ENCODE results near the gene SYT13. TPM values are rescaled to one million over a fixed set of nuclear protein-coding genes. Genes with fewer than 3 reads are reported as not detected.

The SYT13 gene
- total RNA-seq, 3 donors from 2014 or later = 7.5 to 28.6 (median 22.7) TPM

DNA sequence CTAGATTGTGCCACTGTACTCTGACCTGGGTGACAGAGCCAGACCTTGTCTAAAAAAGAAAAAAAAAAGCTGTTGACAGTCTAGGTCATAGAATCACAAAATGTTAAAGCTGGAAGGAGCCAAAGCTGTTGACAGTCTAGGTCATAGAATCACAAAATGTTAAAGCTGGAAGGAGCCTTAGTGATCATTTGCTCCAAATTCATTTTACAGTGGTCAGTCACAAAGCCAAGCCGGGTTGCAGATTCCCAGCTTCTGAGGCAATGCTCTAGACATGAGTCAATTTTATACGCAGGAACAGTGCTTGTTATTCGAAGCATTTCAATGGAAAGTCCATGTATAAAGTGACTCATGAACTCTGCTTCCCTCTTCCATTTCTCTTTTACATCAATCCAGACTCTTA, 47.4 kb downstream of the SYT13 start:
- Histone ChIP-seq H3K36me3 (ENCODE audit: low read depth) (no peaks in the 10 kb centered on the region), H3K9me3 (no peaks in the 10 kb centered on the region), H3K4me1 (ENCODE audit: low read depth) (no peaks in the 10 kb centered on the region), H3K4me3 (no peak overlapping the region)
- peak; percentile 21 for ATAC-seq
- intact Hi-C loops (cut with DNase I, micrococcal nuclease) = no loop called here
- no peak for DNase-seq
- TF ChIP-seq, protein P1, sequence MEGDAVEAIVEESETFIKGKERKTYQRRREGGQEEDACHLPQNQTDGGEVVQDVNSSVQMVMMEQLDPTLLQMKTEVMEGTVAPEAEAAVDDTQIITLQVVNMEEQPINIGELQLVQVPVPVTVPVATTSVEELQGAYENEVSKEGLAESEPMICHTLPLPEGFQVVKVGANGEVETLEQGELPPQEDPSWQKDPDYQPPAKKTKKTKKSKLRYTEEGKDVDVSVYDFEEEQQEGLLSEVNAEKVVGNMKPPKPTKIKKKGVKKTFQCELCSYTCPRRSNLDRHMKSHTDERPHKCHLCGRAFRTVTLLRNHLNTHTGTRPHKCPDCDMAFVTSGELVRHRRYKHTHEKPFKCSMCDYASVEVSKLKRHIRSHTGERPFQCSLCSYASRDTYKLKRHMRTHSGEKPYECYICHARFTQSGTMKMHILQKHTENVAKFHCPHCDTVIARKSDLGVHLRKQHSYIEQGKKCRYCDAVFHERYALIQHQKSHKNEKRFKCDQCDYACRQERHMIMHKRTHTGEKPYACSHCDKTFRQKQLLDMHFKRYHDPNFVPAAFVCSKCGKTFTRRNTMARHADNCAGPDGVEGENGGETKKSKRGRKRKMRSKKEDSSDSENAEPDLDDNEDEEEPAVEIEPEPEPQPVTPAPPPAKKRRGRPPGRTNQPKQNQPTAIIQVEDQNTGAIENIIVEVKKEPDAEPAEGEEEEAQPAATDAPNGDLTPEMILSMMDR (IDR thresholded peaks at IDR 0.05) = no peak

DNA sequence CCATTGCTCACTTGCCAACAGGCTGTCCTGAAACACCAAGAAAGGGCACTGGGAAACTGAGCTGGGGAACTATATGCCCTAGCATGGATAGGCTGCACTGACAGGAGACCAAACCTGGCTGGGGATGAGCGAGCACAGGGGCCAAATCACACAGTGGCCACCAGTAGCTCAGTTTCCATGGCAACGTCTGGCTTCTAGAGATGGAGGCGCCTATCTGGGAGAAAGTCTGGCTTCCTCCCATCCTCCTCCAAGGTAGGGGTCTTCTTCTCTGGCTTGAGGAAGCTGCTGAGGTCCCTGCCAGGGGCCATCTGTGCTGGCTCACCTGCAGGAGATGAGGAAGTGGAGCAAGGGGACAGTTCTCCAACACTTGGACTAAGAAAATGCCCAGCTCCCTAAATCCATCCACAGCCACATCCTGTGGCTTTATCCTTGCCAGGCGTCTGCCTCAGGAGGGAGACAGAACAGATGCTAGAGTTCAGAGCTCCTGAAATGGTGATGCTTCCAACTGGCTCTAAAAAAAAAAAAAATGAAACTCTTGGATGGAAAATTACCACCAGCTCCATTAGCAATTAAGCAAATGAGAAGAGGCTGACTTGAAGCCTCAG, 48.3 kb downstream of the SYT13 start:
- ATAC-seq = no peak
- no peaks in the 10 kb centered on the region for H3K36me3 ChIP-seq (ENCODE audit: low read depth)
- no peaks in the 10 kb centered on the region for H3K9me3 ChIP-seq
- no peak for DNase-seq
- no peak overlapping the region for H3K4me3 ChIP-seq
- H3K4me1 ChIP-seq (ENCODE audit: low read depth) = no peaks in the 10 kb centered on the region
- TF ChIP-seq, protein P1 (IDR thresholded peaks at IDR 0.05) = no peak
- intact Hi-C loops (cut with DNase I, micrococcal nuclease) = no loop called here

DNA sequence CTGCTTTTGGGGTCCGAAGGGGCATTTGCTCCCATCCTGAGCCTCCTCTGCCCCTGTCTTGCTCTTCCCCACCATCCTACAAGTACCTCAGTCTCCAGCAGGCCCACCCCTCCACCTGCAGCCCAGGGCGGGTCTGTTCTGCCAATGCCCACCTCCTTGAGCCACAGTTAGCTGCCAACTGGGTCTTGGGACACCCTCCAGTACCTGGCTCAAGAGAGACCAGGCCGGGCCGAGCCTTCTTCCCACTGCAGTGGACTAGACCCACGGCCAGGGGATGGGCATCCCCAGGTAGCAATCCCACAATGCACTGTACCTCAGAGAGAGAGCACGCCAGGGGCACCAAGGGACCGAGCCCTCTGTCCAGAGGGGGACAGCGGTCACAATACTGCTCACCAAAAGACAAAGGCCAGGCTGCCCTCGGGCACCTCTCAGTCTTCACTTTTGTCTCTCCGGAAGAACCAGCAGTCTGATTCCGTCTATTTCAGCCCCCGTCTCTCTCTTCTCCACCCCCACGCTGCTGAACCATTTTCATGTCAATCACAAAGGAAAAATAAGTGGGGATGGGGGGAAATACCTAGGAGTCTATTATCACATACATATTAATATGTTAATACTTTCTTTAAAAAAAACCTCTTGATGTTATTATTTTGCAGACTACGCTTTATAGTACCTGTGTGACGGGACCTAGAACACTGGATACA, 51.7 kb downstream of the SYT13 start:
- no peak for ATAC-seq

DNA sequence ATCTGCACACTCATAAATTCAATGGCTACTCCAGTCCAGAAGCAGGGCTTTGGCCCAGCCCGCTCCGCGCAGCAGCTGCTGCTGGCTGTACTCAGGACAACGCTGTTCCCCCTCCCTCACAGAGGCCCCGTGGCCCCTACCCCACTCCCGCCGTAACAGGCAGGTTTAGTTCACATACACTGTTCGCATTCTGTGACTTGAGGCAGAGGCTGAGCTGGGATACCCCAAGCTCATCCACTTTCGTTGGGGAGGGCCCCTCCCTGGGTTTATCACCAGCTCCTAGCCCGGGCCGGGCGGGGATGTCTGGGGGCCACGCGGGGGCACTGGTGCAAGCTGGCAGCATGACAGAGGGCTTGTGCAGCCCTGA, 52.4 kb downstream of the SYT13 start:
- no peaks in the 10 kb centered on the region for H3K9me3 ChIP-seq
- ATAC-seq = no peak
- no peaks in the 10 kb centered on the region for H3K4me1 ChIP-seq (ENCODE audit: low read depth)
- TF ChIP-seq, protein P1 (IDR thresholded peaks at IDR 0.05) = no peak
- intact Hi-C loops (cut with DNase I, micrococcal nuclease) = no loop called here
- H3K36me3 ChIP-seq (ENCODE audit: low read depth) = no peaks in the 10 kb centered on the region
- DNase-seq = no peak
- no peak overlapping the region for H3K4me3 ChIP-seq

More for the DNA sequence above, 51.7 kb downstream of the SYT13 start:
- TF ChIP-seq, protein P1 (IDR thresholded peaks at IDR 0.05) = no peak
- no peak overlapping the region for H3K4me3 ChIP-seq
- no peaks in the 10 kb centered on the region for H3K4me1 ChIP-seq (ENCODE audit: low read depth)
- H3K9me3 ChIP-seq = no peaks in the 10 kb centered on the region
- H3K36me3 ChIP-seq (ENCODE audit: low read depth) = no peaks in the 10 kb centered on the region
- DNase-seq = no peak
- intact Hi-C loops (cut with DNase I, micrococcal nuclease) = no loop called here

DNA sequence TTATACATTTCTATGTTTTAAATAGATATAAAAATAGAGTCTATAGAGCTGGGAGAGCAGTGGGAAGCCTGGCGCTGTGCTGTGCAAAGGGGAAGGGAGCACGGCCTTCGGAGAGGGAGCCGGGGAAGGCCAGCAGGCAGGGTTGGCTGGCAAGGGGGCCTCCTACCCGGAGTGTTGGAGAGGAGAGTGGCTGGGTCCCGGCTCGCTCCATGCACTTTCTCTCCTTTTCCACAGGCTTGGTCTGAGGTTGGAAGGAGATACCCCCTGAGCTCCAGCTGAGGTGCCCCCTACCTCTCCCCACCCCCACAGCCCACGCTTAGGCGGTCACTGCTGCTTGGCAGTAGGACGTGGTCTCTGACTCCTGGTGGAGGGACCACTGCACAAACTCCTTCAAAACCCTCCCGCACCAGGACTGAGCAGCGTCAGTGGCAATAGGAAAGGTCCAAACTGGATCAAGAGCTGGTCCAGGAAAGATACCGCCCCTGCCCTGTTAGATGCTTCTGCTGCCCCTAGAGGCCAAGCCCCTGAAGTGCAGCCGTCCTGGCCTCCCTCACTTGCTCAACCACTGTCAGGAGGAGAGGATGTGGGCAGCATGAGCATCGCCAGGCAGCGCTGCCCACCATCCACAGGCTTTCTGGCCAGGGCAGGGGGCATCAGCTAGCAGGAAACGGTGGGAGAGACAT, 52.9 kb downstream of the SYT13 start:
- no peaks in the 10 kb centered on the region for H3K36me3 ChIP-seq (ENCODE audit: low read depth)
- intact Hi-C loops (cut with DNase I, micrococcal nuclease) = no loop called here
- TF ChIP-seq, protein P1 (IDR thresholded peaks at IDR 0.05) = peak; percentile 88
- no peak overlapping the region for H3K4me3 ChIP-seq
- ATAC-seq (peak; percentile 92), DNase-seq (peak; percentile 65 to 85 (median 82))
- H3K9me3 ChIP-seq = no peaks in the 10 kb centered on the region
- no peaks in the 10 kb centered on the region for H3K4me1 ChIP-seq (ENCODE audit: low read depth)

All from mucosa of descending colon (tissue), 3 donors.